Neural crest cell (in vitro differentiated cells): ENCODE results near the gene SLC46A1. TPM values are rescaled to one million over a fixed set of nuclear protein-coding genes. Genes with fewer than 3 reads are reported as not detected.

Source experiments
- DNase-seq: peaks from one replicate; pipeline ENCODE4 v3.0.0; 2021; ENCODE audit warnings: low read depth, mixed read lengths, low spot score
- H3K27ac Mint-ChIP-seq: one replicate; pipeline ENCODE4 v1.8.0; 2021; ENCODE audit warnings: mild to moderate bottlenecking, mixed read lengths; ENCODE audit not compliant: unreplicated experiment
- H3K27me3 Mint-ChIP-seq: 2 replicates; pipeline ENCODE4 v1.8.0; 2021; ENCODE audit warnings: low read depth, mild to moderate bottlenecking, mixed read lengths
- H3K36me3 Mint-ChIP-seq: 2 replicates; pipeline ENCODE4 v1.8.0; 2021; ENCODE audit warnings: low read depth, mild to moderate bottlenecking, mixed read lengths
- H3K4me1 Mint-ChIP-seq: 2 replicates; pipeline ENCODE4 v1.8.0; 2021; ENCODE audit warnings: mixed read lengths
- H3K4me3 Mint-ChIP-seq: one replicate; pipeline ENCODE4 v1.8.0; 2021; ENCODE audit warnings: mild to moderate bottlenecking, mixed read lengths
- H3K9me3 Mint-ChIP-seq: 2 replicates; pipeline ENCODE4 v1.8.0; 2021; ENCODE audit warnings: mixed read lengths
- CTCF ChIP-seq: fragments of 200-600 bp; sonication (generic); conservative IDR thresholded peaks from 2 replicates; pipeline ENCODE4 v1.5.0; 2021; ENCODE audit warnings: antibody characterized with exemption, mild to moderate bottlenecking
- total RNA-seq: library from RNA; stranded (reverse); gene quantifications from 2 replicates; pipeline ENCODE4 v1.2.1, GENCODE V29; 2021

Gene SLC46A1
- total RNA-seq, 1 donor from 2014 or later, result 16.8 TPM

GRCh38 chr17:28402844-28403243, 3.2 kb downstream of the SLC46A1 start:
- peaks cover 2% of the 10 kb centered on the region for H3K36me3 Mint-ChIP-seq
- peak overlapping the region; percentile 18 for H3K4me3 Mint-ChIP-seq
- peaks cover 30% of the 10 kb centered on the region for H3K4me1 Mint-ChIP-seq
- no peak for DNase-seq
- H3K9me3 Mint-ChIP-seq, result no peaks in the 10 kb centered on the region
- no peak for TF ChIP-seq CTCF
- H3K27ac Mint-ChIP-seq, result no peak overlapping the region
- H3K27me3 Mint-ChIP-seq, result peaks cover 15% of the 10 kb centered on the region

GRCh38 chr17:28402224-28402630, 3.8 kb downstream of the SLC46A1 start:
- H3K36me3 Mint-ChIP-seq, result peaks cover 2% of the 10 kb centered on the region
- DNase-seq, result no peak

GRCh38 chr17:28399808-28400207, 6.2 kb downstream of the SLC46A1 start:
- H3K4me3 Mint-ChIP-seq, result no peak overlapping the region
- TF ChIP-seq CTCF, result no peak
- DNase-seq, result no peak
- no peak overlapping the region for H3K27ac Mint-ChIP-seq
- H3K9me3 Mint-ChIP-seq, result no peaks in the 10 kb centered on the region
- peaks cover 21% of the 10 kb centered on the region for H3K4me1 Mint-ChIP-seq
- peaks cover 2% of the 10 kb centered on the region for H3K36me3 Mint-ChIP-seq
- H3K27me3 Mint-ChIP-seq, result peaks cover 3% of the 10 kb centered on the region

More at GRCh38 chr17:28402224-28402630, 3.8 kb downstream of the SLC46A1 start:
- no peak for TF ChIP-seq CTCF
- H3K27me3 Mint-ChIP-seq, result peaks cover 15% of the 10 kb centered on the region
- H3K9me3 Mint-ChIP-seq, result no peaks in the 10 kb centered on the region
- peak overlapping the region; percentile 18 for H3K4me3 Mint-ChIP-seq
- no peak overlapping the region for H3K27ac Mint-ChIP-seq
- H3K4me1 Mint-ChIP-seq, result peaks cover 31% of the 10 kb centered on the region

GRCh38 chr17:28398280-28398981, 7.6 kb downstream of the SLC46A1 start:
- no peak for DNase-seq
- H3K27me3 Mint-ChIP-seq, result no peaks in the 10 kb centered on the region
- H3K4me1 Mint-ChIP-seq, result peaks cover 12% of the 10 kb centered on the region
- H3K36me3 Mint-ChIP-seq, result peaks cover 8% of the 10 kb centered on the region
- H3K9me3 Mint-ChIP-seq, result no peaks in the 10 kb centered on the region
- H3K4me3 Mint-ChIP-seq, result peak overlapping the region; percentile 40
- H3K27ac Mint-ChIP-seq, result peak overlapping the region; percentile 76
- TF ChIP-seq CTCF, result no peak

GRCh38 chr17:28397687-28398279, 8.2 kb downstream of the SLC46A1 start:
- Mint-ChIP-seq H3K27me3 (no peaks in the 10 kb centered on the region), H3K27ac (peak overlapping the region; percentile 76), H3K36me3 (peaks cover 8% of the 10 kb centered on the region), H3K4me3 (peak overlapping the region; percentile 40), H3K4me1 (peaks cover 12% of the 10 kb centered on the region), H3K9me3 (no peaks in the 10 kb centered on the region)
- no peak for TF ChIP-seq CTCF
- no peak for DNase-seq
